Measurements from ENCODE around the gene ADARB1. TPM values are rescaled to one million over a fixed set of nuclear protein-coding genes. Genes with fewer than 3 reads are reported as not detected.

ADARB1 gene
- total RNA-seq, 2 experiments from 2014 or later = 32.8 to 37.7 TPM

DNA sequence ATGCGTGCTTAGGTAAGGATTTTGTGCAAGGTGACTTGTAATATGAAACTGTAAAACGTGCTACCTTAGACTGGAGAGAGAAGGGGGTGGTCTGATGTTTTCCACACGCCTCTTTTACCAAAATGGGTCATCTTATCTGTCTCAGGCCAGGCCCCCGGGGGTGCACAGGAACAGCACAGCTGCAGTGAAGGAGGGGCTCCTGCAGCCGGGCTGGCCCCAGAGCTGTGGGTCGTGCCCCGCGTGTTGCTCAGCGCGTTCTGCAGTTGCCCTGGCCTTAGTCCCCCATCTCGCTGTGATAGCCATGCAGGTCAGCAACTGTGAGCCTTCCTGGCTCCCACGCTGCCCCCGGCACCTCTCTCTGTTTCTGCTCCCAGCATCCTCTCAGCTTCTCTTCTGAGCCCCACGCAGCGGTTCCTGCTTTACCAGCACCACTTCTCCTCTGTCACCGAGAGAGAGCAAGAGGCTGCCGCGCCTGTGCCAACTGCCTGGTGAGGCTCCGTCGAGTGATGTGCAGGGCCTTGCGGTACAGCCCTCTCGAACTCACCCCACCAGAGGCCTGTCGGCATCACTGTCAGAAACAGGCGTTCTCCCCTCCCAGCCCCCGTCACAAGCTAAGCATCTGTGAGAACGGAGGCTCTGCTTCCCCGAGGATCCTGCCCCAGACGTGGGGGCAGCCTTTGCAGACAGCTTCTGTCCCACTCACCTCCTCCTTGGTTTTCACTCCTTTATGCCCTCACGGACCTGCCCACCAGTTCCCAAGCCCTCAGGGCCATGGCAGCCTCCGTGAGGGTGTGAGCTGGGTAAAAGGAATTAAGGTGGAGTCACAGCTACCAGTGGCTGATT is 73.3 kb downstream of the ADARB1 start:
- Mint-ChIP-seq H3K4me1 (peaks cover 18% of the 10 kb centered on the region), H3K9me3 (ENCODE audit: low read depth) (no peaks in the 10 kb centered on the region), H3K27me3 (no peaks in the 10 kb centered on the region), H3K36me3 (ENCODE audit: low read depth) (peaks cover 6% of the 10 kb centered on the region), H3K27ac (no peak overlapping the region), H3K4me3 (no peak overlapping the region)
- ChIA-PET POLR2A (interaction anchor here (0.6 kb wide), 1 partner anchor 41 kb away, joined by 3 read pairs; no protein-coding TSS in a partner anchor), CTCF (interaction anchor here (0.5 to 4.1 kb wide), 3 partner anchors 10 to 21 kb away, joined by 3 to 31 read pairs (median 3); no protein-coding TSS in a partner anchor)
- intact Hi-C loops (cut with DNase I, micrococcal nuclease) = no loop called here
- DNase-seq (no peak), ATAC-seq (no peak)

GRCh38 chr21:45148316-45148990 is 74.1 kb downstream of the ADARB1 start:
- intact Hi-C loops (cut with DNase I, micrococcal nuclease) = no loop called here
- no peak overlapping the region for H3K27ac Mint-ChIP-seq
- ChIA-PET CTCF (interaction anchor here (0.7 to 4.1 kb wide), 4 partner anchors 10 to 490 kb away, joined by 3 to 31 read pairs (median 3); no protein-coding TSS in a partner anchor), POLR2A (interaction anchor here (0.6 kb wide), 1 partner anchor 41 kb away, joined by 3 read pairs; no protein-coding TSS in a partner anchor)
- peaks cover 6% of the 10 kb centered on the region for H3K36me3 Mint-ChIP-seq (ENCODE audit: low read depth)
- ATAC-seq (no peak), DNase-seq (no peak)
- no peaks in the 10 kb centered on the region for H3K9me3 Mint-ChIP-seq (ENCODE audit: low read depth)
- no peaks in the 10 kb centered on the region for H3K27me3 Mint-ChIP-seq
- H3K4me1 Mint-ChIP-seq = peaks cover 23% of the 10 kb centered on the region
- no peak overlapping the region for H3K4me3 Mint-ChIP-seq

- H3K4me3 Mint-ChIP-seq = no peak overlapping the region
- DNase-seq (no peak), ATAC-seq (no peak)
- no peaks in the 10 kb centered on the region for H3K9me3 Mint-ChIP-seq (ENCODE audit: low read depth)
- intact Hi-C loops (cut with DNase I, micrococcal nuclease) = no loop called here
- ChIA-PET POLR2A (no interaction called here), CTCF (interaction anchor here (0.7 to 4.1 kb wide), 4 partner anchors 9 to 489 kb away, joined by 3 to 31 read pairs (median 3); no protein-coding TSS in a partner anchor)
- no peak overlapping the region for H3K27ac Mint-ChIP-seq
- peaks cover 4% of the 10 kb centered on the region for H3K36me3 Mint-ChIP-seq (ENCODE audit: low read depth)
- peaks cover 26% of the 10 kb centered on the region for H3K4me1 Mint-ChIP-seq
- no peaks in the 10 kb centered on the region for H3K27me3 Mint-ChIP-seq
Measured at GRCh38 chr21:45149021-45149420, 74.6 kb downstream of the ADARB1 start.

DNA sequence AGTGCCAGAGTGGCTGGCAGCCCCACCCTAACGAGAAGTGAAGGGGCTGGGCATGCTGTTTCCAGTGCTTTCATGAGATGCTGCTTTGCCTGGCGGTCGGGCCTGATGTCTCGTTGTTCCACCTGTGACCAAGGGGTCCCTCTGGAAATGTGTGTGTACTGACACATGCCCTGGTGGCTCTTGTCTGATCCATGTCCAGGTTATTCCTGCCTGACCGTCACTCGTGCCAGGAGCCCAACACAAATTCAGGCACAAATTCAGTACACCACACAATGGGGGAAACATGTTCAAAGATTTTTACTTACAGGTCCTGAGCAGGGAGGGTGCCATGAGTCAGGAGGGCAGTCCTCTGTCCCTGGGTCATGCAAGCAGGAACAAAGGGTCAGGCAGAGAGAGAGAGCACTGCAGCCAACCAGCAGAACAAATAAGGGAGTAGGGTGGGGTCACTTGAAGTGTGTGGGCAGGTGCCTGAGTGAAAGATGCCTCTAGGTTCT is 76.3 kb downstream of the ADARB1 start:
- H3K27me3 Mint-ChIP-seq = no peaks in the 10 kb centered on the region
- no peak overlapping the region for H3K4me3 Mint-ChIP-seq
- peaks cover 10% of the 10 kb centered on the region for H3K36me3 Mint-ChIP-seq (ENCODE audit: low read depth)
- intact Hi-C loops (cut with DNase I, micrococcal nuclease) = loop anchor here (5.0 to 10.0 kb wide), 2 partner anchors 122 to 134 kb away; partner anchors contain the start of gene POFUT2 (in 1 of the 2)
- DNase-seq = no peak
- H3K9me3 Mint-ChIP-seq (ENCODE audit: low read depth) = no peaks in the 10 kb centered on the region
- CTCF ChIA-PET = interaction anchor here (0.7 to 5.5 kb wide), 3 partner anchors 12 to 191 kb away, joined by 3 to 73 read pairs (median 16); no protein-coding TSS in a partner anchor
- ATAC-seq = no peak
- no peak overlapping the region for H3K27ac Mint-ChIP-seq
- peaks cover 37% of the 10 kb centered on the region for H3K4me1 Mint-ChIP-seq
- POLR2A ChIA-PET = no interaction called here

- DNase-seq (no peak), ATAC-seq (peak; percentile 5)
- Mint-ChIP-seq H3K27ac (peak overlapping the region; percentile 78), H3K4me1 (peaks cover 37% of the 10 kb centered on the region), H3K4me3 (no peak overlapping the region), H3K27me3 (no peaks in the 10 kb centered on the region), H3K36me3 (ENCODE audit: low read depth) (peaks cover 13% of the 10 kb centered on the region), H3K9me3 (ENCODE audit: low read depth) (no peaks in the 10 kb centered on the region)
- POLR2A ChIA-PET = interaction anchor here (0.6 kb wide), 1 partner anchor 699 kb away, joined by 3 read pairs; no protein-coding TSS in a partner anchor
- intact Hi-C loops (cut with DNase I, micrococcal nuclease) = loop anchor here (1.0 to 10.0 kb wide), 5 partner anchors 77 to 288 kb away; partner anchors contain the start of gene POFUT2 (in 1 of the 2)
- CTCF ChIA-PET = interaction anchor here (0.6 to 5.5 kb wide), 9 partner anchors 12 to 404 kb away, joined by 3 to 73 read pairs (median 4); no protein-coding TSS in a partner anchor
Measured at GRCh38 chr21:45151445-45152160, 77.2 kb downstream of the ADARB1 start.

- DNase-seq (peak; percentile 87), ATAC-seq (peak; percentile 99)
- ChIA-PET POLR2A (interaction anchor here (0.6 to 0.7 kb wide), 2 partner anchors 85 to 699 kb away, joined by 3 read pairs; no protein-coding TSS in a partner anchor), CTCF (interaction anchor here (0.7 to 5.5 kb wide), 12 partner anchors 13 to 443 kb away, joined by 3 to 73 read pairs (median 4); no protein-coding TSS in a partner anchor)
- H3K27me3 Mint-ChIP-seq = no peaks in the 10 kb centered on the region
- H3K27ac Mint-ChIP-seq = peak overlapping the region; percentile 78
- peak overlapping the region; percentile 63 for H3K4me3 Mint-ChIP-seq
- peaks cover 14% of the 10 kb centered on the region for H3K36me3 Mint-ChIP-seq (ENCODE audit: low read depth)
- intact Hi-C loops (cut with DNase I, micrococcal nuclease) = loop anchor here (1.0 to 10.0 kb wide), 5 partner anchors 76 to 287 kb away; partner anchors contain the start of gene POFUT2 (in 1 of the 2)
- H3K9me3 Mint-ChIP-seq (ENCODE audit: low read depth) = no peaks in the 10 kb centered on the region
- peaks cover 37% of the 10 kb centered on the region for H3K4me1 Mint-ChIP-seq
Measured at GRCh38 chr21:45152265-45152746, 77.9 kb downstream of the ADARB1 start.

GRCh38 chr21:45153358-45154318 is 79.3 kb downstream of the ADARB1 start:
- ATAC-seq (no peak), DNase-seq (no peak)
- Mint-ChIP-seq H3K4me1 (peaks cover 37% of the 10 kb centered on the region), H3K4me3 (no peak overlapping the region), H3K36me3 (ENCODE audit: low read depth) (peaks cover 14% of the 10 kb centered on the region), H3K27me3 (no peaks in the 10 kb centered on the region), H3K27ac (no peak overlapping the region), H3K9me3 (ENCODE audit: low read depth) (no peaks in the 10 kb centered on the region)
- POLR2A ChIA-PET = no interaction called here
- intact Hi-C loops (cut with DNase I, micrococcal nuclease) = loop anchor here (5.0 to 10.0 kb wide), 2 partner anchors 119 to 131 kb away; partner anchors contain the start of gene POFUT2 (in 1 of the 2)
- CTCF ChIA-PET = interaction anchor here (0.7 to 5.5 kb wide), 11 partner anchors 9 to 441 kb away, joined by 3 to 73 read pairs (median 3); no protein-coding TSS in a partner anchor

DNA sequence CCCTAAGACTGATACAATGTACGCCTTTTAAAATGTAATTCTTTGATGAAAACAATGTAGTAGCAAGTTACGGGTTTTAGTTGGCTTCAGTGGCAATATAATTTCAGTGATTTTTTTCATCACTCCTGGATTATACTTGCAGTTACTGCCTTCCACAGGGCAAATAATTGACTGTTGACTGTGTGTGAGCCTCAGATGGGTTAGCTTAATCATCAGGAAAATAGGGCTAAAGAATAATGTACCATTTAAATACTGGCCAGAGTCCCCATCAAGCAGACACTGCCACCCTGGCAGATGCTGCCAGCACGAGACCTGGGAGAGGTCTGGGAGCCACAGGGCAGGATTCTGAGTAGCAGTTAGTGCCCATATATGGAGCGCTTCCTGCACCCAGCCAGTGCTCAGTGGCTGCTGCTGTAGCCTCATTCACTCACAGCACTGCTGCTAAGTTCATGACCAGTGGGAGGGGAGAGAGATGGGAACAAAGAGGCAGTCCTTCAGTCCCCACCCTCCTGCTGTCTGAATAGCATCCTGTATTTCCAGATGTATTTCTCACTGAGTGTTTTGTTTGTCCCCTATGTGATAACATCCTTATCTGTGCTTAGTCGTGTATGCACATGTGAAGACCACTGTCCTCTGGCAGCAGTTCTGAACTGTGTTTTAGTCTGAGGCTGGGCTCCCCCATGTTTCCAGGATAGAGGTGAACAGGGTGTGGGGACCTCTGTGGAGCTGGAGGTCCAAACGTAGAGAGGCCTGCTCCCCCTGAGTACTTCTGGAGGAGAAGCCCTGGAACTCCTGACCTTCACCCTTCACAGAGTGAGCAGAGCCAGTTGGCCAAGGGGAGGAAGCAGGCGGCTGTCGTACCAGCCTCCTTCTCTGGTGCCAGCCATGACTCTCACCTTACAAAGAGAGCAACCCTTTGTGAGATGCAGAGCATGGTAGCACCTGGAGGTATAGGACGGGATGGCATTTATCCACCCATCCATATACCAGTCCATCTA is 80.4 kb downstream of the ADARB1 start:
- Mint-ChIP-seq H3K4me1 (peaks cover 37% of the 10 kb centered on the region), H3K27me3 (no peaks in the 10 kb centered on the region), H3K9me3 (ENCODE audit: low read depth) (no peaks in the 10 kb centered on the region), H3K27ac (no peak overlapping the region), H3K36me3 (ENCODE audit: low read depth) (peaks cover 14% of the 10 kb centered on the region), H3K4me3 (no peak overlapping the region)
- ChIA-PET POLR2A (no interaction called here), CTCF (interaction anchor here (5.5 kb wide), 1 partner anchor 16 kb away, joined by 73 read pairs; no protein-coding TSS in a partner anchor)
- DNase-seq = peak; percentile 45
- intact Hi-C loops (cut with DNase I, micrococcal nuclease) = loop anchor here (5.0 to 10.0 kb wide), 2 partner anchors 117 to 130 kb away; partner anchors contain the start of gene POFUT2 (in 1 of the 2)
- peak; percentile 59 for ATAC-seq

GRCh38 chr21:45155910-45156309 is 81.5 kb downstream of the ADARB1 start:
- peaks cover 14% of the 10 kb centered on the region for H3K36me3 Mint-ChIP-seq (ENCODE audit: low read depth)
- DNase-seq (no peak), ATAC-seq (no peak)
- intact Hi-C loops (cut with DNase I, micrococcal nuclease) = loop anchor here in 1 of 2 experiments (10.0 kb wide), 1 partner anchor 129 kb away; the partner anchor contains the start of gene POFUT2
- no peaks in the 10 kb centered on the region for H3K9me3 Mint-ChIP-seq (ENCODE audit: low read depth)
- no peaks in the 10 kb centered on the region for H3K27me3 Mint-ChIP-seq
- ChIA-PET CTCF (no interaction called here), POLR2A (no interaction called here)
- peaks cover 37% of the 10 kb centered on the region for H3K4me1 Mint-ChIP-seq
- H3K27ac Mint-ChIP-seq = no peak overlapping the region
- no peak overlapping the region for H3K4me3 Mint-ChIP-seq
